DND-41 (cell line): Measurements from ENCODE around the gene RAPGEF2.
"Not testable (repeated sequence)": the region's sequence is repeated elsewhere in the genome, so short reads cannot be mapped to it uniquely, and the experiment has no call there.

Source experiments
- EZH2 ChIP-seq: IDR thresholded peaks from 3 replicates; pipeline ENCODE4 v1.6.1; 2012; ENCODE audit warnings: borderline replicate concordance, low read depth, mild to moderate bottlenecking, moderate library complexity, low read length, inconsistent platforms; ENCODE audit not compliant: severe bottlenecking
- TF ChIP-seq, protein P1 (sequence below): IDR thresholded peaks from 2 replicates; pipeline ENCODE4 v1.5.1; 2012; ENCODE audit warnings: borderline replicate concordance, low read length, moderate library complexity, mild to moderate bottlenecking; ENCODE audit not compliant: poor library complexity, severe bottlenecking; ENCODE audit errors: extremely low read depth

DNA sequence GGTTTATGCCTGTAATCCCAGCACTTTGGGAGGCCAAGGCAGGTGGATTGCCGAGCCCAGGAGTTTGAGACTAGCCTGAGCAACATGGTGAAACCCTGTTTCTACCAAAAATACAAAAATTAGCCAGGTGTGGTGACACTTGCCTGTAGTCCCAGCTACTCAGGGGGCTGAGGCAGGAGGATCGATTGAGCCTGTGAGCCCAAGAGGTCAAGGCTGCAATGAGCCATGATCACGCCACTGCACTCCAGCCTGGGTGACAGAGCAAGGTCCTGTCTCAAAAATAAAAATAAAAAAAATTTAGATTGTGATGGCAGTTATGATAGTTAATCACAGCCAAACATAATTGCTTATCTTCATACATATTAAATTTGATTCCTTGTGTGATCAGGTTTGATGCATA lies 58.6 kb downstream of the RAPGEF2 start:
- TF ChIP-seq EZH2, result not testable (repeated sequence)
- TF ChIP-seq, protein P1, sequence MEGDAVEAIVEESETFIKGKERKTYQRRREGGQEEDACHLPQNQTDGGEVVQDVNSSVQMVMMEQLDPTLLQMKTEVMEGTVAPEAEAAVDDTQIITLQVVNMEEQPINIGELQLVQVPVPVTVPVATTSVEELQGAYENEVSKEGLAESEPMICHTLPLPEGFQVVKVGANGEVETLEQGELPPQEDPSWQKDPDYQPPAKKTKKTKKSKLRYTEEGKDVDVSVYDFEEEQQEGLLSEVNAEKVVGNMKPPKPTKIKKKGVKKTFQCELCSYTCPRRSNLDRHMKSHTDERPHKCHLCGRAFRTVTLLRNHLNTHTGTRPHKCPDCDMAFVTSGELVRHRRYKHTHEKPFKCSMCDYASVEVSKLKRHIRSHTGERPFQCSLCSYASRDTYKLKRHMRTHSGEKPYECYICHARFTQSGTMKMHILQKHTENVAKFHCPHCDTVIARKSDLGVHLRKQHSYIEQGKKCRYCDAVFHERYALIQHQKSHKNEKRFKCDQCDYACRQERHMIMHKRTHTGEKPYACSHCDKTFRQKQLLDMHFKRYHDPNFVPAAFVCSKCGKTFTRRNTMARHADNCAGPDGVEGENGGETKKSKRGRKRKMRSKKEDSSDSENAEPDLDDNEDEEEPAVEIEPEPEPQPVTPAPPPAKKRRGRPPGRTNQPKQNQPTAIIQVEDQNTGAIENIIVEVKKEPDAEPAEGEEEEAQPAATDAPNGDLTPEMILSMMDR, result not testable (repeated sequence)
